ENCODE data around the gene TMEM244. TPM values are rescaled to one million over a fixed set of nuclear protein-coding genes. Genes with fewer than 3 reads are reported as not detected.

Gene TMEM244
- total and polyA plus RNA-seq, 7 experiments from 2014 or later, result not detected

- H3K4me3 ChIP-seq (ENCODE audit: low read length), result no peak overlapping the region
- no peaks in the 10 kb centered on the region for H3K27me3 ChIP-seq (ENCODE audit: control insufficient read depth in 2 of 2, insufficient read depth in 2 of 2, low read length in 2 of 2)
- Mint-ChIP-seq H3K27me3 (peaks cover 0 to 37% (median 7%) of the 10 kb centered on the region in 5 donors), H3K4me1 (no peaks in the 10 kb centered on the region), H3K36me3 (no peaks in the 10 kb centered on the region), H3K4me3 (no peak overlapping the region), H3K27ac (no peak overlapping the region), H3K9me3 (peaks cover 0 to 1% (median 0%) of the 10 kb centered on the region in 11 donors)
- ChIA-PET CTCF (interaction anchor here (0.6 kb wide), 1 partner anchor 166 kb away, joined by 3 read pairs; no protein-coding TSS in a partner anchor), POLR2A (no interaction called here)
- no peaks in the 10 kb centered on the region for H3K4me1 ChIP-seq (ENCODE audit: control insufficient read depth in 2 of 2, insufficient read depth in 2 of 2, low read length in 2 of 2)
- no peak for ATAC-seq
- intact Hi-C loops (cut with micrococcal nuclease), result no loop called here
- H3K27ac ChIP-seq (ENCODE audit: low read depth, low read length), result no peak overlapping the region
- DNase-seq, result no peak
- no peaks in the 10 kb centered on the region for H3K36me3 ChIP-seq (ENCODE audit: control insufficient read depth in 2 of 3, insufficient read depth in 3 of 3, low read length in 3 of 3)
- H3K9me3 ChIP-seq (ENCODE audit: control insufficient read depth in 2 of 3, low read length in 3 of 3), result no peaks in the 10 kb centered on the region
These were observed 73.3 kb downstream of the TMEM244 start for GRCh38 chr6:129787816-129788215.

- H3K4me3 ChIP-seq (ENCODE audit: low read length), result no peak overlapping the region
- no peaks in the 10 kb centered on the region for H3K36me3 Mint-ChIP-seq
- intact Hi-C loops (cut with micrococcal nuclease), result no loop called here
- H3K36me3 ChIP-seq (ENCODE audit: control insufficient read depth in 2 of 3, insufficient read depth in 3 of 3, low read length in 3 of 3), result no peaks in the 10 kb centered on the region
- ChIA-PET POLR2A (no interaction called here), CTCF (interaction anchor here (1.6 kb wide), 1 partner anchor 11 kb away, joined by 4 read pairs; no protein-coding TSS in a partner anchor)
- DNase-seq, result no peak
- no peaks in the 10 kb centered on the region for H3K4me1 Mint-ChIP-seq
- no peak overlapping the region for H3K4me3 Mint-ChIP-seq
- no peak overlapping the region for H3K27ac ChIP-seq (ENCODE audit: low read depth, low read length)
- H3K9me3 Mint-ChIP-seq, result peaks cover 0 to 5% (median 0%) of the 10 kb centered on the region in 11 donors
- H3K27me3 ChIP-seq (ENCODE audit: control insufficient read depth in 2 of 2, insufficient read depth in 2 of 2, low read length in 2 of 2), result no peaks in the 10 kb centered on the region
- no peaks in the 10 kb centered on the region for H3K9me3 ChIP-seq (ENCODE audit: control insufficient read depth in 2 of 3, low read length in 3 of 3)
- H3K4me1 ChIP-seq (ENCODE audit: control insufficient read depth in 2 of 2, insufficient read depth in 2 of 2, low read length in 2 of 2), result no peaks in the 10 kb centered on the region
- no peak overlapping the region for H3K27ac Mint-ChIP-seq
- no peak for ATAC-seq
- H3K27me3 Mint-ChIP-seq, result peaks cover 0 to 42% (median 4%) of the 10 kb centered on the region in 5 donors
These were observed 74.6 kb downstream of the TMEM244 start for GRCh38 chr6:129786548-129786947.

- no peaks in the 10 kb centered on the region for H3K9me3 ChIP-seq (ENCODE audit: control insufficient read depth in 2 of 3, low read length in 3 of 3)
- no peak overlapping the region for H3K27ac ChIP-seq (ENCODE audit: low read depth, low read length)
- POLR2A ChIA-PET, result no interaction called here
- H3K27ac Mint-ChIP-seq, result no peak overlapping the region
- H3K36me3 Mint-ChIP-seq, result no peaks in the 10 kb centered on the region
- CTCF ChIA-PET, result interaction anchor here (0.6 to 1.6 kb wide), 2 partner anchors 10 to 84 kb away, joined by 3 to 4 read pairs; no protein-coding TSS in a partner anchor
- DNase-seq (no peak), ATAC-seq (no peak)
- no peak overlapping the region for H3K4me3 Mint-ChIP-seq
- intact Hi-C loops (cut with micrococcal nuclease), result no loop called here
- H3K27me3 Mint-ChIP-seq, result peaks cover 0 to 42% (median 5%) of the 10 kb centered on the region in 5 donors
- no peaks in the 10 kb centered on the region for H3K27me3 ChIP-seq (ENCODE audit: control insufficient read depth in 2 of 2, insufficient read depth in 2 of 2, low read length in 2 of 2)
- no peaks in the 10 kb centered on the region for H3K4me1 Mint-ChIP-seq
- no peaks in the 10 kb centered on the region for H3K36me3 ChIP-seq (ENCODE audit: control insufficient read depth in 2 of 3, insufficient read depth in 3 of 3, low read length in 3 of 3)
- H3K9me3 Mint-ChIP-seq, result peaks cover 0 to 6% (median 0%) of the 10 kb centered on the region in 11 donors
- no peak overlapping the region for H3K4me3 ChIP-seq (ENCODE audit: low read length)
- H3K4me1 ChIP-seq (ENCODE audit: control insufficient read depth in 2 of 2, insufficient read depth in 2 of 2, low read length in 2 of 2), result no peaks in the 10 kb centered on the region
These were observed 75.4 kb downstream of the TMEM244 start for GRCh38 chr6:129785756-129786135.

GRCh38 chr6:129785047-129785755 lies 75.9 kb downstream of the TMEM244 start:
- no peak for ATAC-seq

More at GRCh38 chr6:129785047-129785755, 75.9 kb downstream of the TMEM244 start:
- ChIA-PET CTCF (interaction anchor here (0.6 to 1.6 kb wide), 2 partner anchors 10 to 84 kb away, joined by 3 to 4 read pairs; no protein-coding TSS in a partner anchor), POLR2A (no interaction called here)
- Mint-ChIP-seq H3K27ac (no peak overlapping the region), H3K27me3 (peaks cover 0 to 39% (median 6%) of the 10 kb centered on the region in 5 donors), H3K4me1 (no peaks in the 10 kb centered on the region), H3K36me3 (no peaks in the 10 kb centered on the region), H3K9me3 (peaks cover 0 to 6% (median 0%) of the 10 kb centered on the region in 11 donors), H3K4me3 (no peak overlapping the region)
- Histone ChIP-seq H3K9me3 (ENCODE audit: control insufficient read depth in 2 of 3, low read length in 3 of 3) (no peaks in the 10 kb centered on the region), H3K4me1 (ENCODE audit: control insufficient read depth in 2 of 2, insufficient read depth in 2 of 2, low read length in 2 of 2) (no peaks in the 10 kb centered on the region), H3K27ac (ENCODE audit: low read depth, low read length) (no peak overlapping the region), H3K36me3 (ENCODE audit: control insufficient read depth in 2 of 3, insufficient read depth in 3 of 3, low read length in 3 of 3) (no peaks in the 10 kb centered on the region), H3K4me3 (ENCODE audit: low read length) (no peak overlapping the region), H3K27me3 (ENCODE audit: control insufficient read depth in 2 of 2, insufficient read depth in 2 of 2, low read length in 2 of 2) (no peaks in the 10 kb centered on the region)
- no peak for DNase-seq
- intact Hi-C loops (cut with micrococcal nuclease), result no loop called here

Other genes starting within 250 kb of the TMEM244 start
- 1 to 10 TPM; 1.1 to 9.4 (median 2.0) TPM for gene ARHGAP18, start 151.1 kb downstream of the TMEM244 start, total RNA-seq
- under 1 TPM; 0.53 to 0.60 TPM for gene ARHGAP18, start 151.1 kb downstream of the TMEM244 start, polyA plus RNA-seq
- 10 to 100 TPM; 15.0 to 47.5 (median 38.7) TPM for gene L3MBTL3, start 157.3 kb upstream of the TMEM244 start, total RNA-seq
- 1 to 10 TPM; 4.8 to 5.5 TPM for gene L3MBTL3, start 157.3 kb upstream of the TMEM244 start, polyA plus RNA-seq

All from naive thymus-derived CD4-positive, alpha-beta T cell (primary cell).